ENCODE measurements around the gene RYR3. TPM values are rescaled to one million over a fixed set of nuclear protein-coding genes. Genes with fewer than 3 reads are reported as not detected.

The RYR3 gene
- total RNA-seq, 1 experiment from 2014 or later = 0.66 TPM

DNA sequence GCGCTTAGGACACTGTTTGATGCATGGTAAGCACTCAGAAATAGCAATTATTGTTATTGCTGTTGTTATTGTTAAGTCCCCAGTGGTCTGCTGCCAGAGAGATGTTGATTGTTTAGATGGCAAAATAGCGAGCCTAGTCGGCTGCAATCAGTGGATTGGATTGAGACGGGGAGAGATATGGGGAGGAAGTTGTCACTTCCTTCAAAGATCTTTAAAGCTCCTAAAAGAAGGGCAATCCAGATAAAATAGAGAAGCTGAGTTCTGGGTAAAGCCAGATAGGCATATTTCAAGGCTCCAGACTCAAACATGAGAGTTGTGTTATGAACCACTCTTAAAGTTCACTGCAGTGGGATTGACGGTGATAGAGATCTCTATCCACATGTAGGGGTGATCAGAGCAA, 64.5 kb downstream of the RYR3 start:
- ChIA-PET POLR2A (no interaction called here), CTCF (no interaction called here)
- Histone ChIP-seq H3K9me3 (no peaks in the 10 kb centered on the region), H3K36me3 (ENCODE audit: control insufficient read depth, insufficient read depth, low read length) (no peaks in the 10 kb centered on the region), H3K27me3 (replicated peaks; ENCODE audit: control insufficient read depth, insufficient read depth, low read length) (no peaks in the 10 kb centered on the region), H3K4me1 (no peaks in the 10 kb centered on the region), H3K4me3 (ENCODE audit: low read depth, low read length) (no peak overlapping the region)
- DNase-seq = no peak
- Mint-ChIP-seq H3K36me3 (ENCODE audit: insufficient read depth, unreplicated experiment) (no peaks in the 10 kb centered on the region), H3K27ac (ENCODE audit: unreplicated experiment) (no peak overlapping the region), H3K4me3 (ENCODE audit: unreplicated experiment) (no peak overlapping the region), H3K9me3 (ENCODE audit: unreplicated experiment) (no peaks in the 10 kb centered on the region), H3K4me1 (ENCODE audit: low read depth, unreplicated experiment) (no peaks in the 10 kb centered on the region), H3K27me3 (ENCODE audit: insufficient read depth, unreplicated experiment) (peaks cover 10% of the 10 kb centered on the region)
- intact Hi-C loops (cut with micrococcal nuclease; ENCODE audit: unreplicated experiment) = no loop called here
- BruUV-seq (replicated peaks) = no TSS peak
- TF ChIP-seq, protein P1, sequence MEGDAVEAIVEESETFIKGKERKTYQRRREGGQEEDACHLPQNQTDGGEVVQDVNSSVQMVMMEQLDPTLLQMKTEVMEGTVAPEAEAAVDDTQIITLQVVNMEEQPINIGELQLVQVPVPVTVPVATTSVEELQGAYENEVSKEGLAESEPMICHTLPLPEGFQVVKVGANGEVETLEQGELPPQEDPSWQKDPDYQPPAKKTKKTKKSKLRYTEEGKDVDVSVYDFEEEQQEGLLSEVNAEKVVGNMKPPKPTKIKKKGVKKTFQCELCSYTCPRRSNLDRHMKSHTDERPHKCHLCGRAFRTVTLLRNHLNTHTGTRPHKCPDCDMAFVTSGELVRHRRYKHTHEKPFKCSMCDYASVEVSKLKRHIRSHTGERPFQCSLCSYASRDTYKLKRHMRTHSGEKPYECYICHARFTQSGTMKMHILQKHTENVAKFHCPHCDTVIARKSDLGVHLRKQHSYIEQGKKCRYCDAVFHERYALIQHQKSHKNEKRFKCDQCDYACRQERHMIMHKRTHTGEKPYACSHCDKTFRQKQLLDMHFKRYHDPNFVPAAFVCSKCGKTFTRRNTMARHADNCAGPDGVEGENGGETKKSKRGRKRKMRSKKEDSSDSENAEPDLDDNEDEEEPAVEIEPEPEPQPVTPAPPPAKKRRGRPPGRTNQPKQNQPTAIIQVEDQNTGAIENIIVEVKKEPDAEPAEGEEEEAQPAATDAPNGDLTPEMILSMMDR (IDR thresholded peaks at IDR 0.05; ENCODE audit: insufficient read depth in 1 of 2, low read depth in 1 of 2, low read length in 1 of 2, severe bottlenecking in 1 of 2, unreplicated experiment in 1 of 2) = no peak

DNA sequence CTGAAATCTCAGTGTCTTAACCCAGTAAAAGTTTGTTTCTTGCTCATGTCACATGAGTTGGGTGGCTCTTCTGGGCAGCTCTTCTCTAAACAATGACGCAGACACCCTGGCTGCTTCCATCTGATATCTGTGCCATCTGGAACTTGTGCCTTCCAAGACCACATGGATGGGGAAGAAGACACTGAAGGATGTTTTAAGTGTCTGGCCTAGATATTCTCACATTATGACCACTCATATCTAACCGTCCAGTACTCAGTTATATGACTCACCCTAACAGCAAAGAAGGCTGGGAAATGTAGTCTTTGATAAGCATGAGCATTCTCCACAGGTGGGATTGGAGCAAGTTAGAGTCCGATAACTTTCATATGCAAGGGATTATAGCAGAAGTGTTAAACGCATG, 66.4 kb downstream of the RYR3 start:
- Mint-ChIP-seq H3K9me3 (ENCODE audit: unreplicated experiment) (no peaks in the 10 kb centered on the region), H3K36me3 (ENCODE audit: insufficient read depth, unreplicated experiment) (no peaks in the 10 kb centered on the region), H3K27ac (ENCODE audit: unreplicated experiment) (no peak overlapping the region), H3K4me1 (ENCODE audit: low read depth, unreplicated experiment) (no peaks in the 10 kb centered on the region), H3K4me3 (ENCODE audit: unreplicated experiment) (no peak overlapping the region), H3K27me3 (ENCODE audit: insufficient read depth, unreplicated experiment) (peaks cover 23% of the 10 kb centered on the region)
- POLR2A ChIA-PET = no interaction called here
- Histone ChIP-seq H3K27me3 (replicated peaks; ENCODE audit: control insufficient read depth, insufficient read depth, low read length) (no peaks in the 10 kb centered on the region), H3K4me3 (ENCODE audit: low read depth, low read length) (no peak overlapping the region), H3K9me3 (no peaks in the 10 kb centered on the region), H3K36me3 (ENCODE audit: control insufficient read depth, insufficient read depth, low read length) (no peaks in the 10 kb centered on the region), H3K4me1 (no peaks in the 10 kb centered on the region)
- CTCF ChIA-PET = no interaction called here
- BruUV-seq (replicated peaks) = no TSS peak
- no peak for DNase-seq
- intact Hi-C loops (cut with micrococcal nuclease; ENCODE audit: unreplicated experiment) = no loop called here
- TF ChIP-seq, protein P1 (IDR thresholded peaks at IDR 0.05; ENCODE audit: insufficient read depth in 1 of 2, low read depth in 1 of 2, low read length in 1 of 2, severe bottlenecking in 1 of 2, unreplicated experiment in 1 of 2) = no peak

DNA sequence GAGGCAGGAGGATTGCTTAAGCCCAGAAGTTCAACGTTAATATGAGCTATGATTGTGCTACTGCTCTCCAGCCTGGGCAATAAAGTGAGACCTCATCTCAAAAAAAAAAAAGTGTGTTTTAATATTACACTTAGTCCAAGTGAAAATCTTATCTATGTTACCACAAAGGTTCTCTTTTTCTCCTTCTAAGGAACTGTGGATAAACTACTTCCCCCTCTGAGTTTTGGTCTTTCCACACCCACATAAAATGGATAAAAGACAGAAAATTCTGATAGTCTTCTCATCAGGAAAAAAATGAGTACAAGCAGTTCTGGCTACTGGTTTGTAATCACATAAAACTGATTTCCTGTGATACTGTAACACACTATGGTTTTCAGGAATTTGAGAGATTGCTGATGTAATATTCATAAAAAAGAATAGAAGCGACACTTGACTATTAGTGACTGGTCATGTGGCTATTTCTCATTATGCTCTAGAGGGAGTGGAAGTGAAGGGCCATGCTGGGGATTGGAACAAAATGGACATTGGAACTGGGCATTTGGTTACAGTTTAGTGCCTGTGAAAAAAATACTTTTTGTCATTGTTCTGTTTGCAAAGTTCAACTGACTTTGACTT, 68.2 kb downstream of the RYR3 start:
- POLR2A ChIA-PET = no interaction called here
- Histone ChIP-seq H3K36me3 (ENCODE audit: control insufficient read depth, insufficient read depth, low read length) (no peaks in the 10 kb centered on the region), H3K4me1 (no peaks in the 10 kb centered on the region), H3K4me3 (ENCODE audit: low read depth, low read length) (no peak overlapping the region), H3K9me3 (no peaks in the 10 kb centered on the region), H3K27me3 (replicated peaks; ENCODE audit: control insufficient read depth, insufficient read depth, low read length) (no peaks in the 10 kb centered on the region)
- DNase-seq = no peak
- Mint-ChIP-seq H3K36me3 (ENCODE audit: insufficient read depth, unreplicated experiment) (no peaks in the 10 kb centered on the region), H3K9me3 (ENCODE audit: unreplicated experiment) (no peaks in the 10 kb centered on the region), H3K4me3 (ENCODE audit: unreplicated experiment) (no peak overlapping the region), H3K27me3 (ENCODE audit: insufficient read depth, unreplicated experiment) (peaks cover 27% of the 10 kb centered on the region), H3K27ac (ENCODE audit: unreplicated experiment) (no peak overlapping the region), H3K4me1 (ENCODE audit: low read depth, unreplicated experiment) (no peaks in the 10 kb centered on the region)
- TF ChIP-seq, protein P1 (IDR thresholded peaks at IDR 0.05; ENCODE audit: insufficient read depth in 1 of 2, low read depth in 1 of 2, low read length in 1 of 2, severe bottlenecking in 1 of 2, unreplicated experiment in 1 of 2) = no peak
- BruUV-seq (replicated peaks) = no TSS peak
- CTCF ChIA-PET = no interaction called here
- intact Hi-C loops (cut with micrococcal nuclease; ENCODE audit: unreplicated experiment) = no loop called here
